H1 (cell line): Measurements from ENCODE around the gene VPS54. TPM values are rescaled to one million over a fixed set of nuclear protein-coding genes. Genes with fewer than 3 reads are reported as not detected.

ENCODE experiments used
- CBX8 ChIP-seq: fragments of 300-800, 300-1000 bp; sonication (generic); IDR thresholded peaks from 2 replicates; pipeline ENCODE4 v1.7.1; 2016; ENCODE audit warnings: low read depth, low read length, borderline replicate concordance
- JUN ChIP-seq: IDR thresholded peaks from 2 replicates; pipeline ENCODE4 v1.6.1; 2011; ENCODE audit warnings: low read depth, mild to moderate bottlenecking, improper control_type of control experiment, low read length
- KDM1A ChIP-seq: fragments of 200-600, 300-600 bp; sonication (generic); IDR thresholded peaks from 2 replicates; pipeline ENCODE4 v1.7.1; 2016; ENCODE audit warnings: mild to moderate bottlenecking, low read length, borderline replicate concordance
- SP1 ChIP-seq: IDR thresholded peaks from 2 replicates; pipeline ENCODE4 v1.6.1; 2011; ENCODE audit warnings: low read depth, low read length
- TCF12 ChIP-seq: IDR thresholded peaks from 2 replicates; pipeline ENCODE4 v1.6.1; 2011; ENCODE audit warnings: low read depth, mild to moderate bottlenecking, low read length
- ZNF274 ChIP-seq: IDR thresholded peaks from 2 replicates; pipeline ENCODE4 v1.7.0; 2012; ENCODE audit warnings: low read length, borderline replicate concordance; ENCODE audit errors: extremely low read depth
- polyA plus RNA-seq, 7 experiments: library from polyadenylated mRNA; depleted of rRNA in 3 of 7; stranded (reverse) in 5 of 7; unstranded in 2 of 7; fragments of >200 nt in 5 of 7; fragments of 200-250 nt in 2 of 7; gene quantifications; 1 replicate in 5 of 7; 2 replicates in 1 of 7; 4 replicates in 1 of 7; pipeline versions ENCODE4 v1.2.1 to v1.2.3, GENCODE V29; 2011 to 2013; ENCODE audit warnings: missing spikeins in 2 of 7, mixed read lengths in 2 of 7
- total RNA-seq: library from RNA; stranded (reverse); fragmentation: NEBNext Ultra II Directional; extraction: Animal tissue kit (Norgen Biotek cat#: 25700); gene quantifications from 2 replicates; pipeline ENCODE4 v1.2.1, GENCODE V29; 2021
- TF ChIP-seq, protein P1 (sequence below): IDR thresholded peaks from 2 replicates; pipeline ENCODE4 v1.6.1; 2011; ENCODE audit warnings: low read depth, mild to moderate bottlenecking, low read length; ENCODE audit not compliant: insufficient read depth

VPS54 gene
- total and polyA plus RNA-seq, 2 of the 8 experiments (the other 6 are each of a cell fraction or from before 2014, with no cell fraction given), result 3.6 to 13.2 TPM

DNA sequence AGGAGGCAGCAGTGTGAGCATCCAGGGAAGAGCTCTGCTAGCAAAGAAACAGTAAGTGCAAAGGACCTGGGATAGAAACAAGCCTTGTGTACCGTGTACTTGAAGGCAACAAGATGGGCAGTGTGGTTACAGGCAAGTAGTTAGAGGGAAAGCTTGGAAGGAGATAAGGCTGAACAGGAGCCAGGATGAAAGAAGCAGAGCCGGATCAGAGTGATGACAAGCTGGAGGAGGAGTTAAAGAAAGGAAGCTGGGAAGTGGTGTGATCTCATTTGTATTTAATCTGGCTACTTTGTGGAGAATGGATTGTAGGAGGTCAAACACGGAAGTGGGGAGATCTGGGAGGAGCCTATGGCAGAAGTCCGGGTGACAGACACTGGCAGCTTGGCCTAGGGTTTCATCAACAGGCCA, 44.7 kb upstream of the VPS54 start (continued):
- TF ChIP-seq SP1 (no peak), TCF12 (no peak), JUN (no peak), CBX8 (no peak), KDM1A (no peak), ZNF274 (no peak)
- TF ChIP-seq, protein P1, sequence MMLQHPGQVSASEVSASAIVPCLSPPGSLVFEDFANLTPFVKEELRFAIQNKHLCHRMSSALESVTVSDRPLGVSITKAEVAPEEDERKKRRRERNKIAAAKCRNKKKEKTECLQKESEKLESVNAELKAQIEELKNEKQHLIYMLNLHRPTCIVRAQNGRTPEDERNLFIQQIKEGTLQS, result no peak
